GM13977 (cell line): Measurements from ENCODE around the gene ZACN.
"Not testable (repeated sequence)": the region's sequence is repeated elsewhere in the genome, so short reads cannot be mapped to it uniquely, and the experiment has no call there.

ENCODE experiments used
- DNase-seq: peaks from one replicate; pipeline ENCODE4 v3.0.0; 2012; ENCODE audit warnings: low spot score
- CTCF ChIP-seq: IDR thresholded peaks from 2 replicates; pipeline ENCODE4 v1.5.1; 2012; ENCODE audit warnings: mild to moderate bottlenecking, control low read depth; ENCODE audit not compliant: insufficient read depth; ENCODE audit errors: extremely low read depth, missing control alignments
- in situ Hi-C: fragments of 300-500 bp; cut with MboI; formaldehyde crosslinking; loops from one replicate; pipeline ENCODE4 v1.12.0; 2022; ENCODE audit warnings: low sequenced_read_pairs, low pct_unique_long_range_greater_than_20kb, mixed read lengths, inconsistent platforms; ENCODE audit not compliant: unreplicated experiment

The ZACN gene

GRCh38 chr17:76038050-76038449 is 40.9 kb upstream of the ZACN start:
- in situ Hi-C loops: no loop called here
- TF ChIP-seq CTCF: no peak
- DNase-seq: no peak

GRCh38 chr17:76039121-76039520 is 39.9 kb upstream of the ZACN start:
- DNase-seq: no peak
- no peak for TF ChIP-seq CTCF
- in situ Hi-C loops: no loop called here

- in situ Hi-C loops: no loop called here
- no peak for DNase-seq
- no peak for TF ChIP-seq CTCF
Measured at GRCh38 chr17:76040376-76040775, 38.6 kb upstream of the ZACN start.

- in situ Hi-C loops, DNase-seq: not testable (repeated sequence)
Measured at GRCh38 chr17:76042868-76043267, 36.1 kb upstream of the ZACN start.

GRCh38 chr17:76044475-76045007 is 34.4 kb upstream of the ZACN start:
- DNase-seq, in situ Hi-C loops: not testable (repeated sequence)

- DNase-seq: no peak
- no peak for TF ChIP-seq CTCF
- in situ Hi-C loops: no loop called here
Measured at GRCh38 chr17:76046064-76046463, 32.9 kb upstream of the ZACN start.

- no peak for DNase-seq
- in situ Hi-C loops: no loop called here
Measured at GRCh38 chr17:76048025-76048605, 30.9 kb upstream of the ZACN start.

More at GRCh38 chr17:76048025-76048605, 30.9 kb upstream of the ZACN start:
- no peak for TF ChIP-seq CTCF
